Heart left ventricle (tissue), 16 donors: ENCODE measurements around the gene CD63. TPM values are rescaled to one million over a fixed set of nuclear protein-coding genes. Genes with fewer than 3 reads are reported as not detected.

ENCODE experiments used
- ATAC-seq, 4 donors: fragments of 200-7000 bp; cut with Tn5 transposase; one replicate each; pipeline ENCODE4 v1.9.1; 2020 to 2022; ENCODE audit warnings: moderate library complexity in 4 of 4, mild to moderate bottlenecking in 3 of 4, moderate number of reproducible peaks in 1 of 4
- DNase-seq, 5 donors: peaks; one replicate each; pipeline ENCODE4 v3.0.0-alpha.2; 2020
- H3K27ac ChIP-seq, 12 donors: fragments of 200-600 bp; sonication (generic) in 4 of 12; one replicate each; pipeline versions ENCODE4 v1.5.0 to v1.8.0; 2016 to 2022; ENCODE audit warnings: mild to moderate bottlenecking in 2 of 12
- H3K27me3 ChIP-seq, 9 donors: fragments of 200-600 bp; sonication (generic) in 2 of 9; one replicate each; pipeline versions ENCODE4 v1.5.1 to v1.8.0; 2016 to 2022; ENCODE audit warnings: mild to moderate bottlenecking in 3 of 9
- H3K36me3 ChIP-seq, 9 donors: fragments of 200-600 bp; sonication (generic) in 2 of 9; one replicate each; pipeline versions ENCODE4 v1.5.0 to v1.8.0; 2018 to 2022; ENCODE audit warnings: mild to moderate bottlenecking in 2 of 9
- H3K4me1 ChIP-seq, 12 donors: fragments of 200-600 bp; sonication (generic) in 4 of 12; one replicate each; pipeline versions ENCODE4 v1.5.0 to v1.8.0; 2016 to 2022; ENCODE audit warnings: mild to moderate bottlenecking in 3 of 12
- H3K4me3 ChIP-seq, 12 donors: fragments of 200-600 bp; sonication (generic) in 4 of 12; one replicate each; pipeline versions ENCODE4 v1.5.0 to v1.8.0; 2017 to 2022; ENCODE audit warnings: mild to moderate bottlenecking in 9 of 12, moderate library complexity in 4 of 12
- H3K9me3 ChIP-seq, 12 donors: fragments of 200-600 bp; sonication (generic) in 4 of 12; one replicate each; pipeline versions ENCODE4 v1.5.0 to v1.8.0; 2016 to 2022; ENCODE audit warnings: mild to moderate bottlenecking in 1 of 12
- POLR2A ChIP-seq, 2 donors: fragments of 450-650 bp; IDR thresholded peaks; one replicate each; pipeline ENCODE4 v1.6.1; 2017; ENCODE audit warnings: antibody characterized with exemption in 2 of 2, mild to moderate bottlenecking in 2 of 2, moderate library complexity in 2 of 2
- WGBS, 4 donors: extraction: QIAGEN DNeasy Blood & Tissue Kit in 2 of 4; methylation state at CpG; one replicate each; pipeline versions ENCODE4 v1.1.5 to v1.1.7; 2013 to 2018; 5-methylcytosine and 5-hydroxymethylcytosine counted together
- intact Hi-C, 10 donors: fragments of 100-400 bp; cut with DNase I; formaldehyde crosslinking; loops; one replicate each; pipeline versions ENCODE4 v1.11.1 to v1.14.2; 2022
- polyA plus RNA-seq, 2 donors: library from polyadenylated mRNA; stranded (reverse); fragments of 200-250 nt; gene quantifications; one replicate each; pipeline ENCODE4 v1.2.3, GENCODE V29; 2013
- total RNA-seq, 9 donors: library from RNA; depleted of rRNA in 2 of 9; stranded (reverse); fragments of >200 nt in 2 of 9; fragmentation: NEBNext Ultra II Directional in 3 of 9; extraction: Animal tissue kit (Norgen Biotek cat#: 25700) in 3 of 9; gene quantifications; one replicate each; pipeline versions ENCODE4 v1.1.0 to v1.2.4, GENCODE V29; 2016 to 2023
- TF ChIP-seq, protein P1 (sequence below), 12 donors: fragments of 200-600 bp; sonication (generic) in 4 of 12; IDR thresholded peaks; one replicate each; pipeline versions ENCODE4 v1.5.0 to v1.8.0; 2018 to 2022; ENCODE audit warnings: antibody characterized with exemption in 12 of 12, mild to moderate bottlenecking in 5 of 12
- donor health status: ischemic (EF 13 %, LVEDD 7.1; RV severe dilation, severe dysfunction).
- donor health status: healthy with polysubstance abuse.
- donor health status: DM: no; HTN: yes; CAD: no.
- donor health status: DM: no; HTN: no; CAD: no.
- donor health status: ischemic (EF 25% LVEDD 6.9; RV normal size, moderate dysfunction).
- donor health status: ischemic (EF 25% LVEDD 5.7; RV mildly dilated, moderate dysfunction).
- donor health status: healthy.
- donor health status: DM: yes; HTN: yes; CAD: no.
- donor health status: ischemic (EF 35%, LVEDD 5.7; RV mildly dilated, moderate dysfunction).
- donor health status: nonischemic (EF 11% LVEDD 7.7; RV severe dilation, severe dysfunction).
- donor health status: DM: yes; HTN: yes; CAD: no.
- donor health status: PGD.
- donor health status: ischemic (EF 29% LVEDD 5.4; RV normal size, mild dysfunction).
- donor health status: nonischemic (EF 23%, LVEDD 6.1; RV moderate dilation, normal function).

The CD63 gene
- total and polyA plus RNA-seq, 11 donors: 475 to 2,790 (median 865) TPM

DNA sequence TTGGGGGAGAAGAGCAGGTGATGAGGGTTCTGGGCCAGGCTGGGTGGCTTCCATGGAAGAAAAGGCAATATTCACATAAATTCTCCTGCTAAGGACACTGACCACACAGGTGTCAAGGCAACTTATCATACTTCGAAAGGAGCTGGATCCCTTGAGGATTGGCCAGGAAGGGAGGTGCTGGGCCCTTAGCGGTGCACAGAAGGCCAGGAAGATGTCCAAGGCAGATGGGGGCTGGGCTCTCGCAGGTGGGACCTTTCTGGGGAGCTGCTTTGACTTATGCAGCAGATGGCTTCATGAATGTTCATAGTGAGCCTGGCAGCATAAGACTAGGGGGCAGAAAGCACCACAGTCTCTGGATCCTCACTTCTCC, 3.9 kb downstream of the CD63 start:
- no peaks in the 10 kb centered on the region for H3K9me3 ChIP-seq
- ATAC-seq (no peak), DNase-seq (peak in 1 of 5 donors; percentile 20)
- TF ChIP-seq POLR2A (IDR thresholded peaks at IDR 0.05): no peak
- TF ChIP-seq, protein P1, sequence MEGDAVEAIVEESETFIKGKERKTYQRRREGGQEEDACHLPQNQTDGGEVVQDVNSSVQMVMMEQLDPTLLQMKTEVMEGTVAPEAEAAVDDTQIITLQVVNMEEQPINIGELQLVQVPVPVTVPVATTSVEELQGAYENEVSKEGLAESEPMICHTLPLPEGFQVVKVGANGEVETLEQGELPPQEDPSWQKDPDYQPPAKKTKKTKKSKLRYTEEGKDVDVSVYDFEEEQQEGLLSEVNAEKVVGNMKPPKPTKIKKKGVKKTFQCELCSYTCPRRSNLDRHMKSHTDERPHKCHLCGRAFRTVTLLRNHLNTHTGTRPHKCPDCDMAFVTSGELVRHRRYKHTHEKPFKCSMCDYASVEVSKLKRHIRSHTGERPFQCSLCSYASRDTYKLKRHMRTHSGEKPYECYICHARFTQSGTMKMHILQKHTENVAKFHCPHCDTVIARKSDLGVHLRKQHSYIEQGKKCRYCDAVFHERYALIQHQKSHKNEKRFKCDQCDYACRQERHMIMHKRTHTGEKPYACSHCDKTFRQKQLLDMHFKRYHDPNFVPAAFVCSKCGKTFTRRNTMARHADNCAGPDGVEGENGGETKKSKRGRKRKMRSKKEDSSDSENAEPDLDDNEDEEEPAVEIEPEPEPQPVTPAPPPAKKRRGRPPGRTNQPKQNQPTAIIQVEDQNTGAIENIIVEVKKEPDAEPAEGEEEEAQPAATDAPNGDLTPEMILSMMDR (IDR thresholded peaks at IDR 0.05): peak in 1 of 12 donors; percentile 1
- no peak overlapping the region for H3K4me3 ChIP-seq
- intact Hi-C loops: loop anchor here in 4 of 10 donors (5.0 kb wide), 1 partner anchor 43 kb away; a partner anchor contains a TSS
- 30 to 43% (median 36%) methylated on average over 3 of the region's 3 CpGs for WGBS, 4 donors
- H3K4me1 ChIP-seq: peaks cover 10 to 80% (median 64%) of the 10 kb centered on the region in 12 donors
- H3K27me3 ChIP-seq: no peaks in the 10 kb centered on the region
- H3K36me3 ChIP-seq: peaks cover 0 to 55% (median 36%) of the 10 kb centered on the region in 9 donors
- H3K27ac ChIP-seq: peak overlapping the region in 6 of 12 donors; percentile 7 to 99 (median 43)

GRCh38 chr12:55724226-55724939, 4.4 kb downstream of the CD63 start:
- H3K4me1 ChIP-seq: peaks cover 10 to 80% (median 65%) of the 10 kb centered on the region in 12 donors
- ATAC-seq (no peak), DNase-seq (peak in 2 of 5 donors; percentile 80)
- H3K9me3 ChIP-seq: no peaks in the 10 kb centered on the region
- no peak for TF ChIP-seq POLR2A (IDR thresholded peaks at IDR 0.05)
- TF ChIP-seq, protein P1 (IDR thresholded peaks at IDR 0.05): peak; percentile 25 to 70 (median 52)
- no peaks in the 10 kb centered on the region for H3K27me3 ChIP-seq
- no peak overlapping the region for H3K4me3 ChIP-seq
- 53 to 61% (median 55%) methylated on average over 11 of the region's 11 CpGs for WGBS, 4 donors
- H3K27ac ChIP-seq: peak overlapping the region in 8 of 12 donors; percentile 7 to 99 (median 43)
- peaks cover 0 to 60% (median 36%) of the 10 kb centered on the region in 9 donors for H3K36me3 ChIP-seq
- intact Hi-C loops: loop anchor here in 4 of 10 donors (5.0 kb wide), 1 partner anchor 42 kb away; a partner anchor contains a TSS

DNA sequence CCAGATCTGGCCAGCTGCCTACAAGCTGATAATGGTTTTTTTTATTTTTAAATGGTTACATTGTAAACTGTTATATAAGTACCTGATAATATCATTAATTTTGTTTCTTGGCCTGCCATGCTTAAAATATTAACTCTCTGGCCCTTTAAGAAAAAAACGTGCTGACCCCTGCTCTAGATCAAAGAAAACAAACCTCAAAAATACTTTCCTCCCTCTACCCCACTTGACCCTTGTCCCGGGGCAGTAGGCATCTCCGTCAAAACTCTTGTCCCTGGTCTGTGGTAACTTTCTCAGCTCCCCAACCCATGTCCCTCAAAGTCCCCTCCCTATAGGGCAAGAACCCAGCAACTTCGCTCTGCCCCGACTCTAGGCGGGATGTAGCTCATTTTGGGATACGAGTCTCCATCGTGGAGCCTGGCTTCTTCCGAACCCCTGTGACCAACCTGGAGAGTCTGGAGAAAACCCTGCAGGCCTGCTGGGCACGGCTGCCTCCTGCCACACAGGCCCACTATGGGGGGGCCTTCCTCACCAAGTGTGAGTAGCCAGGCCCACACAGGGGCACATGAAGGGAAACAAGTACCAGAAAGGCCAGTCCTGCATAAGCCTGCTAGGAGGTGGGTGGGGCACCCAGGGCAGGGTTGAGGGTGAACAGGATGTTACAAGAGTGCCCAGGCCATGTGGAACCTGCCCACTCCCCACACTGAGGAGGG, 5.1 kb downstream of the CD63 start:
- Histone ChIP-seq H3K27me3 (no peaks in the 10 kb centered on the region), H3K27ac (peak overlapping the region in 9 of 12 donors; percentile 18 to 99 (median 46)), H3K4me3 (peak overlapping the region in 1 of 12 donors; percentile 10), H3K9me3 (no peaks in the 10 kb centered on the region), H3K36me3 (peaks cover 0 to 65% (median 36%) of the 10 kb centered on the region in 9 donors), H3K4me1 (peaks cover 10 to 84% (median 73%) of the 10 kb centered on the region in 12 donors)
- TF ChIP-seq, protein P1 (IDR thresholded peaks at IDR 0.05): no peak
- TF ChIP-seq POLR2A (IDR thresholded peaks at IDR 0.05): no peak
- WGBS, 4 donors: 31 to 55% (median 39%) methylated on average over 10 of the region's 10 CpGs
- DNase-seq (peak in 2 of 5 donors; percentile 30 to 33), ATAC-seq (no peak)
- intact Hi-C loops: loop anchor here in 4 of 10 donors (5.0 kb wide), 1 partner anchor 41 kb away; a partner anchor contains a TSS

DNA sequence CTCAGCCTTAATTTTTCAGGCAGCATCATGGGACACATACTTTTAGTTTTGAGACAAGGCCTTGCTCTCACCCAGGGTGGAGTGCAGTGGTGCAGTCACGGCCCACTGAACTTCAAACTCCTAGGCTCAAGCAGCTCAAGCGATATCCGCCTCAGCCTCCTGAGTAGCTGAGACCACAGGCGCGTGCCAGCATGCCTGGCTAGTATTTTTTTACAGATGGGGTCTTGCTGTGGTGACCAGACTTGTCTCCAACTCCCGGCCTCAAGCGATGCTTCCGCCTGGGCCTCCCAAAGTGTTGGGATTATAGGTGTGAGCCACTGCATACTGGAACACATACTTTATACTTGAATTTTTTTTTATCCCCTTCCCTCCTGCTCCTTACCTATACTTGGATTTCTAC, 5.9 kb downstream of the CD63 start:
- DNase-seq (peak in 2 of 5 donors; percentile 13 to 24), ATAC-seq (no peak)
- TF ChIP-seq, protein P1 (IDR thresholded peaks at IDR 0.05): no peak
- H3K9me3 ChIP-seq: no peaks in the 10 kb centered on the region
- WGBS, 4 donors: 87 to 96% (median 94%) methylated on average over 8 of the region's 8 CpGs
- H3K4me3 ChIP-seq: no peak overlapping the region
- H3K36me3 ChIP-seq: peaks cover 0 to 65% (median 36%) of the 10 kb centered on the region in 9 donors
- peak overlapping the region in 6 of 12 donors; percentile 18 to 99 (median 44) for H3K27ac ChIP-seq
- H3K4me1 ChIP-seq: peaks cover 10 to 90% (median 80%) of the 10 kb centered on the region in 12 donors
- intact Hi-C loops: loop anchor here in 4 of 10 donors (5.0 kb wide), 1 partner anchor 41 kb away; a partner anchor contains a TSS
- H3K27me3 ChIP-seq: no peaks in the 10 kb centered on the region
